HepG2 (cell line): ENCODE measurements around the gene TVP23A. TPM values are rescaled to one million over a fixed set of nuclear protein-coding genes. Genes with fewer than 3 reads are reported as not detected.

Source experiments
- ATAC-seq: fragments of 200-7000 bp; cut with Tn5 transposase; 3 replicates; pipeline ENCODE4 v1.9.1; 2020; ENCODE audit warnings: mild to moderate bottlenecking, moderate library complexity
- BruUV-seq: library from RNA; stranded (reverse); fragments of 400-500 nt; replicated peaks from 2 replicates; lab custom pipeline; 2021; lab: Mats Ljungman, UMichigan
- CTCF ChIA-PET: fragments of 300-600 bp; formaldehyde crosslinking; extraction: SDS; loops from one replicate; lab custom pipeline; 2021; ENCODE audit warnings: low total read pairs, inconsistent platforms, low intra/inter-chr PET ratio; lab: Yijun Ruan, JAX
- POLR2A ChIA-PET: fragments of 350-600 bp; sonication (Branson Sonifier 250); formaldehyde crosslinking; loops from one replicate; lab custom pipeline; 2020; ENCODE audit warnings: antibody characterized with exemption, inconsistent platforms; lab: Yijun Ruan, JAX
- DNase-seq: peaks from one replicate; pipeline ENCODE4 v3.0.0-alpha.2; 2015; ENCODE audit warnings: low spot score
- FAIRE-seq: peaks from 3 replicates; lab custom pipeline; 2011; peaks lifted over from hg19 to GRCh38; lab: Jason Lieb, UNC
- H2AFZ ChIP-seq: one replicate; pipeline ENCODE4 v1.6.1; 2011; ENCODE audit warnings: low read length, inconsistent platforms
- H3K27ac ChIP-seq: fragments of 300-600 bp; 3 replicates; pipeline ENCODE4 v1.8.0; 2011; ENCODE audit warnings: mixed run types, mild to moderate bottlenecking, mixed read lengths, low read length, inconsistent platforms; ENCODE audit not compliant: insufficient read depth; ENCODE audit errors: extremely low read length
- H3K27me3 ChIP-seq, 2 experiments: fragments of 200-600 bp in 1 of 2; 2 replicates in 1 of 2; 3 replicates in 1 of 2; pipeline versions ENCODE4 v1.6.0 to v1.8.0; 2011; ENCODE audit warnings: low read length in 2 of 2, mild to moderate bottlenecking in 2 of 2, moderate library complexity in 2 of 2, inconsistent platforms in 1 of 2; ENCODE audit not compliant: insufficient read depth in 2 of 2, control insufficient read depth in 1 of 2
- H3K36me3 ChIP-seq, 2 experiments: fragments of 200-600 bp in 1 of 2; replicated peaks in 1 of 2; 2 replicates in 1 of 2; 3 replicates in 1 of 2; pipeline versions ENCODE4 v1.5.1 to v1.8.0; 2011; ENCODE audit warnings: low read length in 2 of 2, inconsistent platforms in 1 of 2; ENCODE audit not compliant: insufficient read depth in 2 of 2, control insufficient read depth in 1 of 2
- H3K4me1 ChIP-seq: 2 replicates; pipeline ENCODE4 v1.5.1; 2012; ENCODE audit warnings: low read length, inconsistent platforms; ENCODE audit not compliant: insufficient read depth
- H3K4me2 ChIP-seq: 2 replicates; pipeline ENCODE4 v1.6.0; 2011; ENCODE audit warnings: low read depth, low read length, inconsistent platforms
- H3K4me3 ChIP-seq, 3 experiments: fragments of 200-600 bp in 1 of 3; sonication (generic), shearing (Covaris generic) in 1 of 3; replicated peaks in 1 of 3; 2 replicates each; pipeline ENCODE4 v1.5.1; 2011 to 2016; ENCODE audit warnings: low read length in 3 of 3, inconsistent platforms in 2 of 3, low read depth in 2 of 3, mild to moderate bottlenecking in 2 of 3, control low read depth in 1 of 3, mixed read lengths in 1 of 3; ENCODE audit not compliant: insufficient read depth in 1 of 3
- H3K79me2 ChIP-seq: one replicate; pipeline ENCODE4 v1.6.1; 2011; ENCODE audit warnings: low read length, inconsistent platforms; ENCODE audit not compliant: insufficient read depth
- H3K9ac ChIP-seq: 2 replicates; pipeline ENCODE4 v1.6.0; 2011; ENCODE audit warnings: mild to moderate bottlenecking, low read depth, low read length, inconsistent platforms; ENCODE audit not compliant: insufficient read depth
- H3K9me3 ChIP-seq: 2 replicates; pipeline ENCODE4 v1.5.1; 2012; ENCODE audit warnings: mild to moderate bottlenecking, low read length
- H4K20me1 ChIP-seq: 2 replicates; pipeline ENCODE4 v1.6.0; 2011; ENCODE audit warnings: inconsistent platforms, mild to moderate bottlenecking, low read length, moderate library complexity; ENCODE audit not compliant: insufficient read depth
- ATF7-NPFF ChIP-seq: sonication (generic); formaldehyde crosslinking; IDR thresholded peaks from 2 replicates; pipeline ENCODE4 v1.8.1; 2023; ENCODE audit warnings: mild to moderate bottlenecking, low read depth, missing genetic modification reagents, moderate library complexity
- ATRX ChIP-seq: sonication (generic); formaldehyde crosslinking; IDR thresholded peaks from 2 replicates; pipeline ENCODE4 v1.4.0; 2020; ENCODE audit warnings: missing genetic modification reagents, borderline replicate concordance
- BRCA1 ChIP-seq: sonication (generic); formaldehyde crosslinking; IDR thresholded peaks from 2 replicates; pipeline ENCODE4 v1.4.0; 2020; ENCODE audit warnings: missing genetic modification reagents
- CHD4 ChIP-seq: fragments of 200-600 bp; sonication (generic); IDR thresholded peaks from 2 replicates; pipeline ENCODE4 v1.7.0; 2017; ENCODE audit warnings: mild to moderate bottlenecking, low read length, borderline replicate concordance
- NFKB2 ChIP-seq: sonication (generic); formaldehyde crosslinking; IDR thresholded peaks from 2 replicates; pipeline ENCODE4 v1.4.0; 2020; ENCODE audit warnings: missing genetic modification reagents, borderline replicate concordance
- NFKBIZ ChIP-seq: IDR thresholded peaks from 2 replicates; pipeline ENCODE4 v1.6.1; 2018; ENCODE audit warnings: missing genetic modification reagents, missing compliant biosample characterization
- NR0B2 ChIP-seq: sonication (generic); formaldehyde crosslinking; IDR thresholded peaks from 2 replicates; pipeline ENCODE4 v1.4.0; 2020; ENCODE audit warnings: mild to moderate bottlenecking, missing genetic modification reagents
- SMYD3 ChIP-seq: sonication (generic); formaldehyde crosslinking; IDR thresholded peaks from 2 replicates; pipeline ENCODE4 v1.8.1; 2023; ENCODE audit warnings: mild to moderate bottlenecking, missing genetic modification reagents
- THAP7 ChIP-seq: sonication (generic); formaldehyde crosslinking; IDR thresholded peaks from 2 replicates; pipeline ENCODE4 v1.8.1; 2023; ENCODE audit warnings: mild to moderate bottlenecking, missing genetic modification reagents
- ZGPAT ChIP-seq: IDR thresholded peaks from 2 replicates; pipeline ENCODE4 v1.6.1; 2016; ENCODE audit warnings: mild to moderate bottlenecking
- ZNF264 ChIP-seq: sonication (generic); formaldehyde crosslinking; IDR thresholded peaks from 2 replicates; pipeline ENCODE4 v1.4.0; 2020; ENCODE audit warnings: missing genetic modification reagents
- ZNF558 ChIP-seq: sonication (generic); formaldehyde crosslinking; IDR thresholded peaks from 2 replicates; pipeline ENCODE4 v1.9.0; 2022; ENCODE audit warnings: mild to moderate bottlenecking, missing genetic modification reagents, borderline replicate concordance
- ZNF567 ChIP-seq: sonication (generic); formaldehyde crosslinking; IDR thresholded peaks from 2 replicates; pipeline ENCODE4 v1.8.1; 2023; ENCODE audit warnings: mild to moderate bottlenecking, missing genetic modification reagents, borderline replicate concordance
- WGBS: methylation state at CpG from one replicate; pipeline ENCODE4 v1.1.6; 2017; ENCODE audit warnings: low lambda C conversion rate; 5-methylcytosine and 5-hydroxymethylcytosine counted together
- in situ Hi-C: cut with HindIII; loops from 2 replicates; pipeline ENCODE4 v1.10.0; 2017; ENCODE audit warnings: low pct_unique_long_range_greater_than_20kb; ENCODE audit not compliant: extremely low pct_ligation_motif_present
- intact Hi-C: fragments of 100-400 bp; cut with micrococcal nuclease; formaldehyde crosslinking; loops from one replicate; pipeline ENCODE4 v1.10.0; 2022; ENCODE audit not compliant: unreplicated experiment
- polyA plus RNA-seq, 8 experiments: library from polyadenylated mRNA; depleted of rRNA in 3 of 8; stranded (reverse) in 7 of 8; unstranded in 1 of 8; fragments of >200 nt; fragmentation: Illumina TruSeq in 4 of 8; extraction: Trizol in 4 of 8; gene quantifications; 2 replicates each; pipeline versions ENCODE4 v1.2.1 to v1.2.3, GENCODE V29; 2011 to 2016; ENCODE audit warnings: low read depth in 4 of 8, missing spikeins in 1 of 8, mixed read lengths in 1 of 8; ENCODE audit not compliant: insufficient read depth in 1 of 8
- total RNA-seq, 5 experiments: library from RNA; depleted of rRNA; stranded (reverse); fragments of >200 nt; fragmentation: Illumina TruSeq; extraction: Trizol; gene quantifications; 2 replicates each; pipeline ENCODE4 v1.2.3, GENCODE V29; 2016; ENCODE audit warnings: low read depth in 1 of 5

The TVP23A gene
- total and polyA plus RNA-seq, 2 of the 13 experiments (the other 11 are each of a cell fraction or from before 2014, with no cell fraction given), result not detected

GRCh38 chr16:10847176-10847575, 28.6 kb upstream of the TVP23A start:
- no peak for ATAC-seq
- 0% methylated on average over 2 of the region's 2 CpGs for WGBS
- in situ Hi-C loops, result no loop called here

More at GRCh38 chr16:10847176-10847575, 28.6 kb upstream of the TVP23A start:
- no peak overlapping the region for H3K4me2 ChIP-seq
- intact Hi-C loops, result no loop called here
- H3K36me3 ChIP-seq, result no peaks in the 10 kb centered on the region
- FAIRE-seq (no peak), DNase-seq (no peak)
- H3K9ac ChIP-seq, result no peak overlapping the region
- POLR2A ChIA-PET, result no interaction called here
- TF ChIP-seq NFKB2 (CRISPR knock-in tag), result no peak
- no peak for TF ChIP-seq ZNF567
- TF ChIP-seq BRCA1 (CRISPR knock-in tag), result no peak
- no peak for TF ChIP-seq ZNF558
- TF ChIP-seq NFKBIZ (CRISPR knock-in tag), result no peak
- no peak for TF ChIP-seq ZGPAT (CRISPR knock-in tag)
- TF ChIP-seq NR0B2 (CRISPR knock-in tag), result no peak
- TF ChIP-seq SMYD3 (CRISPR knock-in tag), result no peak
- no peak for TF ChIP-seq ZNF264
- TF ChIP-seq ATF7-NPFF (CRISPR knock-in tag), result no peak
- no peak for TF ChIP-seq THAP7 (CRISPR knock-in tag)
- TF ChIP-seq ATRX (CRISPR knock-in tag), result no peak
- no peak for TF ChIP-seq CHD4
- TF ChIP-seq, all 625 proteins: peak for 0
- Histone ChIP-seq H2AFZ (no peak overlapping the region), H3K79me2 (no peaks in the 10 kb centered on the region), H3K27me3 (peaks cover 0 to 22% of the 10 kb centered on the region in 2 experiments; a peak in 3 of 5 replicates), H3K4me3 (no peak overlapping the region), H3K27ac (no peak overlapping the region), H3K4me1 (peaks cover 6% of the 10 kb centered on the region; the same call in 1 of the 2 replicates), H3K9me3 (no peaks in the 10 kb centered on the region), H4K20me1 (no peaks in the 10 kb centered on the region)
- BruUV-seq, result no TSS peak
- CTCF ChIA-PET, result no interaction called here
